Skeletal muscle tissue (tissue), 4 donors: ENCODE measurements around the gene CDK6. TPM values are rescaled to one million over a fixed set of nuclear protein-coding genes. Genes with fewer than 3 reads are reported as not detected.
"Not testable (repeated sequence)": the region's sequence is repeated elsewhere in the genome, so short reads cannot be mapped to it uniquely, and the experiment has no call there.

ENCODE experiments used
- H3K27ac ChIP-seq: one replicate; pipeline ENCODE4 v1.7.0; 2013; ENCODE audit warnings: mild to moderate bottlenecking, low read depth, low read length, inconsistent platforms
- H3K27me3 ChIP-seq, 3 donors: one replicate each; pipeline ENCODE4 v1.7.0; 2013; ENCODE audit warnings: low read length in 3 of 3; ENCODE audit not compliant: control insufficient read depth in 3 of 3, insufficient read depth in 3 of 3
- H3K36me3 ChIP-seq, 3 donors: one replicate each; pipeline ENCODE4 v1.7.0; 2013; ENCODE audit warnings: low read length in 3 of 3; ENCODE audit not compliant: control insufficient read depth in 3 of 3, insufficient read depth in 3 of 3
- H3K4me1 ChIP-seq, 3 donors: one replicate each; pipeline ENCODE4 v1.7.0; 2013; ENCODE audit warnings: low read length in 3 of 3, mild to moderate bottlenecking in 3 of 3; ENCODE audit not compliant: control insufficient read depth in 3 of 3, insufficient read depth in 3 of 3
- H3K4me3 ChIP-seq, 3 donors: one replicate each; pipeline ENCODE4 v1.7.0; 2013; ENCODE audit warnings: low read length in 3 of 3
- H3K9ac ChIP-seq, 3 donors: one replicate each; pipeline ENCODE4 v1.7.0; 2013; ENCODE audit warnings: low read length in 3 of 3, mild to moderate bottlenecking in 3 of 3, moderate library complexity in 2 of 3, low read depth in 1 of 3
- H3K9me3 ChIP-seq, 3 donors: one replicate each; pipeline ENCODE4 v1.7.0; 2013; ENCODE audit warnings: low read length in 3 of 3; ENCODE audit not compliant: control insufficient read depth in 3 of 3
- total RNA-seq: library from RNA; depleted of rRNA; stranded (reverse); fragments of >200 nt; gene quantifications from one replicate; pipeline ENCODE4 v1.2.3, GENCODE V29; 2014
- donor health status: Osteomylitis.

CDK6 gene
- total RNA-seq, 1 donor from 2014 or later: 72.5 TPM

- no peaks in the 10 kb centered on the region for H3K27me3 ChIP-seq
- H3K4me3 ChIP-seq: no peak overlapping the region
- H3K27ac ChIP-seq: no peak overlapping the region
- H3K4me1 ChIP-seq: no peaks in the 10 kb centered on the region
- H3K36me3 ChIP-seq: no peaks in the 10 kb centered on the region
- no peak overlapping the region for H3K9ac ChIP-seq
- no peaks in the 10 kb centered on the region for H3K9me3 ChIP-seq
Measured at GRCh38 chr7:92747041-92747835, 89.1 kb downstream of the CDK6 start.

DNA sequence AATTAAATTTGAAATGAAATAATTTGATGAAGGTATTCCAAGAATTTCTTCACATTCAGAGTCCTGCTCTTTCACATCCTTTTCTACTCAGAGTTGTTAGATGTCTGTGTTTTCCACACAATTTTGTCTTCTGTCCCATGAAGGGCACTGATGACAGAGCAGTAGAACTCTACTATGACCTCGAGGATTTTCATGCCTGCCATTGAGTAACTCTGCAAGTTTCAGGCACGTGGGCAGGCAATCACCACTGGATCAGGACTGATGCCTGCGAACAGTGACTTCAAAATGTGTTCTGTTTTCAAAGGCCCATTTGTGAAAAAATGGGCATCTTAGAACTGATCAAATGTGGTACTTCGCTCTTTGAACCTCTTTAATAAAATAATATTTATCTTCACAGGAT is 91.1 kb downstream of the CDK6 start:
- Histone ChIP-seq H3K9ac (no peak overlapping the region), H3K4me3 (no peak overlapping the region), H3K4me1 (no peaks in the 10 kb centered on the region), H3K27ac (no peak overlapping the region), H3K9me3 (no peaks in the 10 kb centered on the region), H3K36me3 (no peaks in the 10 kb centered on the region), H3K27me3 (no peaks in the 10 kb centered on the region)

- H3K9ac ChIP-seq, H3K4me1 ChIP-seq, H3K27ac ChIP-seq, H3K27me3 ChIP-seq, H3K9me3 ChIP-seq, H3K4me3 ChIP-seq, H3K36me3 ChIP-seq: not testable (repeated sequence)
Measured at GRCh38 chr7:92744180-92744579, 92.2 kb downstream of the CDK6 start.

DNA sequence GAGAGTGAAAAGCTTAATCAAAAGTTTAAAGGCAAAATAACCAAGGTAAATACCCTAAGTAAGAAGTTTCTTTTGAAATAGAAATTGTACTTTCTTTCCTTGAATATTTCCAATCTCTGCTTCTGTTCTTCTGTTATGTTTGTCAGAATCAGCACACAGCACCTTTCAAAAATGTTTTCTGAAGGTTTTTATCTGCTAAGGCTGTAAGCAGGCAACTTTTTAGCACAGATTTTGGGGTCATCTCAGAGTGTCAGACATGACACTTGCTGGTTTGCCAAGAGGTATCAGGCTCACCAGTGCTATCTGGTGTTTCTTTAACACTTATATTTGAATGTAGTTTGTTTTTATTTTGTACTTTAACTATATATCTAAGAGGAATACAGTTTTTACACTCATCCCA is 94.2 kb downstream of the CDK6 start:
- no peak overlapping the region for H3K9ac ChIP-seq
- H3K4me1 ChIP-seq: no peaks in the 10 kb centered on the region
- no peaks in the 10 kb centered on the region for H3K27me3 ChIP-seq
- no peak overlapping the region for H3K27ac ChIP-seq
- H3K4me3 ChIP-seq: no peak overlapping the region
- H3K36me3 ChIP-seq: no peaks in the 10 kb centered on the region
- H3K9me3 ChIP-seq: no peaks in the 10 kb centered on the region

- Histone ChIP-seq H3K9me3 (no peaks in the 10 kb centered on the region), H3K4me1 (no peaks in the 10 kb centered on the region), H3K27ac (no peak overlapping the region), H3K9ac (no peak overlapping the region), H3K36me3 (no peaks in the 10 kb centered on the region), H3K27me3 (no peaks in the 10 kb centered on the region), H3K4me3 (no peak overlapping the region)
Measured at GRCh38 chr7:92740700-92741126, 95.7 kb downstream of the CDK6 start.

DNA sequence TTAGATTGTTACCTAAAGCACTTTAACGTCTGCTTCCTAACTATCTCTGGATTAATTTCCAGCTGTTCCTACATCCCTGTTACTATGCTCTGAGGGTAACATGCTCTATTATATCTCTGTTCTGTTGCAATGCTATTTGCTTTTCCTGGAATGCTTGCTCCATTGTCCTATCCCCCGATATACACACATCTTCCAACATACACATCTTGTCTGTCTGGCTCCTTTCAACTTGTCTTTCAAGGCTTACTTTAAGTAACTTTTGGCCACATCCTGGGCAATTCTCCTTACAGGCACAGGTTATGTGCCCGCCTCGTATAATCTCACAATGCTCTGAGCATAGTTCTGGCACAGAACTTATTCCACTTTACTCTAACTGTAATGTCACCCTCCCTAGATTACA is 96.2 kb downstream of the CDK6 start:
- H3K4me1 ChIP-seq: no peaks in the 10 kb centered on the region
- H3K4me3 ChIP-seq: no peak overlapping the region
- no peaks in the 10 kb centered on the region for H3K27me3 ChIP-seq
- no peak overlapping the region for H3K9ac ChIP-seq
- no peaks in the 10 kb centered on the region for H3K9me3 ChIP-seq
- H3K36me3 ChIP-seq: no peaks in the 10 kb centered on the region
- H3K27ac ChIP-seq: no peak overlapping the region

- no peaks in the 10 kb centered on the region for H3K9me3 ChIP-seq
- no peak overlapping the region for H3K9ac ChIP-seq
- no peak overlapping the region for H3K27ac ChIP-seq
- H3K4me3 ChIP-seq: no peak overlapping the region
- H3K4me1 ChIP-seq: no peaks in the 10 kb centered on the region
- H3K27me3 ChIP-seq: no peaks in the 10 kb centered on the region
- no peaks in the 10 kb centered on the region for H3K36me3 ChIP-seq
Measured at GRCh38 chr7:92739091-92739490, 97.3 kb downstream of the CDK6 start.

- no peak overlapping the region for H3K4me3 ChIP-seq
- H3K27ac ChIP-seq: no peak overlapping the region
- H3K4me1 ChIP-seq: no peaks in the 10 kb centered on the region
- no peaks in the 10 kb centered on the region for H3K36me3 ChIP-seq
- H3K27me3 ChIP-seq: no peaks in the 10 kb centered on the region
- H3K9ac ChIP-seq: no peak overlapping the region
- H3K9me3 ChIP-seq: no peaks in the 10 kb centered on the region
Measured at GRCh38 chr7:92737706-92738105, 98.7 kb downstream of the CDK6 start.

DNA sequence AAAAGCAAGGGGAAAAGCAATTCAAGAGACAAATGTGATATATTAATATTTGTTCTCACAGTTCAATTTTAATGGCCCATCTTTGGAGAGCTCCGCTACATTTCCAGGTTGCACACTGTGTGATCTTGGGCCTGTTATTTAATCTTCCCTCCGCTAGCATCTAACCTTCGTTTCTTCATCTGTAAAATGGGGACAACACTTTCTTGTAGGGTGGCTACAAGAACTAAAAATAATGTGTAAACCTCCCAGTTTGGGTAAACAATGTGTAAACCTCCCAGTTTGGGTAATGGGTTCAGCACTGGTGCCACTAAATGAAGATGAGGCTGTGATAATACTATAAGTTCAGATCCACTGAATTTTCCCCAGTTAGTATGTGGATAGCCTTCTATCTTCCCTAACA is 99.5 kb downstream of the CDK6 start:
- H3K27ac ChIP-seq: no peak overlapping the region

DNA sequence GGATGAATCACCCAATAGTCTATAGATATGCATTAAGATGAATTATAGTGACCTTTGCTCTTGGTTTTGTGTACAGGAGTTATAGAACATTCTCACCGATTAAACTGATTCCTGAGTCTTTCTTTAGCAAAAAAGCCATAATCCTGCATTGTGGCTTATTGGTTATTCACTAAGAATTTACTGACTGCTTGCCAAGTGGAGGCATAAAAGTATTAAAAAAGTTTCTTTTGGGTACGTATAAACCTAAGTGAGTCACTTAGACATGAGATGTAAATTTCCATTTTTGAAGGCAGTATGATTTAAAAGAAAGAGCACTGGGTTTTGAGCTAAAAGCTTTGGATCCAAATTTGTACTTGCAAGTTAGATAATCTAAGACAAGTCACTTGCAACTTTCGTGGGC is 100.7 kb downstream of the CDK6 start:
- Histone ChIP-seq H3K4me3 (no peak overlapping the region), H3K27me3 (no peaks in the 10 kb centered on the region), H3K4me1 (no peaks in the 10 kb centered on the region), H3K9me3 (no peaks in the 10 kb centered on the region), H3K9ac (no peak overlapping the region), H3K27ac (no peak overlapping the region), H3K36me3 (no peaks in the 10 kb centered on the region)

More for the DNA sequence above, 99.5 kb downstream of the CDK6 start:
- Histone ChIP-seq H3K4me1 (no peaks in the 10 kb centered on the region), H3K27me3 (no peaks in the 10 kb centered on the region), H3K9me3 (no peaks in the 10 kb centered on the region), H3K9ac (no peak overlapping the region), H3K4me3 (no peak overlapping the region), H3K36me3 (no peaks in the 10 kb centered on the region)
